Left renal pelvis (tissue), 4 donors: ENCODE measurements around the gene ZNF787. TPM values are rescaled to one million over a fixed set of nuclear protein-coding genes. Genes with fewer than 3 reads are reported as not detected.

ENCODE experiments used
- DNase-seq, 4 donors: peaks; one replicate each; pipeline ENCODE4 v3.0.0-alpha.2; 2013; ENCODE audit warnings: low read depth in 4 of 4, low spot score in 3 of 4
- polyA plus RNA-seq, 4 donors: library from polyadenylated mRNA; unstranded; fragments of 120-200 nt; gene quantifications; one replicate each; pipeline ENCODE4 v1.2.1, GENCODE V29; 2013; ENCODE audit not compliant: insufficient read length in 4 of 4

The ZNF787 gene
- polyA plus RNA-seq, 4 donors = 11.1 to 25.0 (median 13.3) TPM

DNA sequence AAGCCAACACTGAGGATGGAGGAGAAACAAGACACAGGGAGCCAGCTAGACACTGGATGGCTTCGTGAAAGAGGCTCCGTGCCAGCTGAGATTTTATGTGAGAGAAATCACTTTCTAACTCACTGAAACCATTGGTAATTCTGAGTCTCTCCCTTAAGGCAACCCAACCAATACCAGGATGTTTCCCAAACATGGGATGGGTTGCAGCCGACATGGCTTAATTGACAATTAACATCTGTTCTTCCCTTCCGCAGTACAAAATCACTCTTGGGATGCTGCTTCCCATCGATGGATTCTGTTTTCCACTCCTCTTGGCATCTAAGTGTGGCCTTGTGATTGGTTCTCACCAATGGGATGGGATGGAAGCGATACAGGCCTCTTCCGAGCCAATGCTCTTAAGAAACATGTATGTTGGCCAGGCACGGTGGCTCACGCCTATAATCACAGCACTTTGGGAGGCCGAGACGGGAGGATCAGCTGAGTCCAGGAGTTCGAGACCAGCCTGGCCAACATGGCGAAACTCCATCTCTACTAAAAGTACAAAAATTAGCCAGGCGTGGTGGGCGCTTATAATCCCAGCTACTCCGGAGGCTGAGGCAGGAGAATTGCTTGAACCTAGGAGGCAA is 2.3 kb upstream of the ZNF787 start:
- DNase-seq = no peak

DNA sequence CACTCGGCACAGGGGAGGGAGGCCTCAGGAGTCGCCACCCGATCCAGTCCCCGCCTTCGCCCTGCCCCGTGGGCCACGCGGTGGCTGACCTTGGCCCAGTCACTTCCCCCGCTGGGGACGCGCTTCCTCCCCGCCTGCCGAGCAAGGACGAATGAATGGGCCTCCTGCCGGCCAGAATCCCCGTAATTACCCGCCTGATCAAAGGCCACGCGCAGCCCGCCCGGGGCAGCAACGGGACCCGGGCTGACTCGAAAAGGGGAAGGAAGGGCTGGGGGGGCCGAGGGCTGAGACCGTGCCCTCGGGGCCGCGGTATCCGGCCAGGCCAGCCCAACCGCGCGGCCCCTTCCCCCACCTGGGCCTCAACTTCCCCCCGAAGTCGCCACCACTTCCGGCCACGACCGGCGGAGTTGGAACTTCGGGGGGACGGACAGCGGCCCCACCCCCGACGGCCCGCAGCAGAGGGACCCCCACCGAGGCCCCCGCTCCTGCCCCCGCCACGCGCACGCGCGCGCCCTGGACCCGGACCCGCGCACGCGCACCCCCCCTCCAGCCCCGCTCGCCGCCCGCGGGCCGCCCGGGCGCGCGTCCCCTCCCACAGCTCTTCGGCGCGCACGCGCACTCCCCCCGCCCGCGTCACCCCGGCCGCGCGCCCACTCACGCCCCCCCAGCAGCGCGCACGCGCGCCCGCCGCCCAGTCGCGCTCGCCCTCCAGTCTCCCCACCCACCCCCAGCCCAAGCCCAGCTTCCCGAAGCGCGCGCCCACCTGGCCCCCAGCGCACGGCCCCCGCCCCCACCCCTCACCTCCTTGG is 520 bp downstream of the ZNF787 start:
- no peak for DNase-seq

DNA sequence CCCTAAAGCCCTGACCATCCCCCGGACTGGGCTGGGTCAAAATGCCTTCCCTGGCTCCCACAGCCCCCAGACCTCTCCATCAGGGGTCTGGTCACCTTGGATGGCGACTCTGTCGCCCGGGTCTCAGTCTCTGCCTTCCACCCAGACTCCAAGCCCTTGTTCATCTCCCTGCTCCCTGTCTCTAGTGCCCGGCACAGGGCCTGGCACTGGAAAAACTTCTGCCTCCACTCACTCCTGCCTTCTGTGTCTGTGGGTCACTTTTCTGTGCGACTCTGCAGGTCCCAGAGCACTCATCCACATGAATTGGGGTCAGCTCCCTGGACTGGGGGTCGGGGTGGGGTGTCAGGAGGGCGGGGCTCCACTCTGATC is 1.1 kb downstream of the ZNF787 start:
- no peak for DNase-seq

DNA sequence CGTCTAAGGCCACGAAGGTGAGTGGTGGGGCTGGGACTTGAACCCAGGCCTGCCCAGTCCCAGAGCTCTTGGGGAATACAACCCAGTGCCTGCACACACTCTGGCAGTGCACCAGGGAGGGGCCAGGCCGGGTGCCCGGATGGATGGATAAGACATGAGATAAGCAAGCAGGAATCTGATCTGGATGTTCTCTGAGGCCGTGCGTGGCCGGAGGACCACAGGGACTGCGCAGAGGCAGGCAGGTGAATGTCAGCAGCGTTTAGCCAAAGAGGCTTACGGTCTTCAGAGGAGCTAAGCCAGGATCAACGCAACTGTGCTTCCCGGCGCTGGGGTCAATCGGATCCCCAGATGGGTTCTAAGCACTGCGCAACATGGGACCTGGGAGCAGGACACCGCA is 1.5 kb downstream of the ZNF787 start:
- DNase-seq = no peak

DNA sequence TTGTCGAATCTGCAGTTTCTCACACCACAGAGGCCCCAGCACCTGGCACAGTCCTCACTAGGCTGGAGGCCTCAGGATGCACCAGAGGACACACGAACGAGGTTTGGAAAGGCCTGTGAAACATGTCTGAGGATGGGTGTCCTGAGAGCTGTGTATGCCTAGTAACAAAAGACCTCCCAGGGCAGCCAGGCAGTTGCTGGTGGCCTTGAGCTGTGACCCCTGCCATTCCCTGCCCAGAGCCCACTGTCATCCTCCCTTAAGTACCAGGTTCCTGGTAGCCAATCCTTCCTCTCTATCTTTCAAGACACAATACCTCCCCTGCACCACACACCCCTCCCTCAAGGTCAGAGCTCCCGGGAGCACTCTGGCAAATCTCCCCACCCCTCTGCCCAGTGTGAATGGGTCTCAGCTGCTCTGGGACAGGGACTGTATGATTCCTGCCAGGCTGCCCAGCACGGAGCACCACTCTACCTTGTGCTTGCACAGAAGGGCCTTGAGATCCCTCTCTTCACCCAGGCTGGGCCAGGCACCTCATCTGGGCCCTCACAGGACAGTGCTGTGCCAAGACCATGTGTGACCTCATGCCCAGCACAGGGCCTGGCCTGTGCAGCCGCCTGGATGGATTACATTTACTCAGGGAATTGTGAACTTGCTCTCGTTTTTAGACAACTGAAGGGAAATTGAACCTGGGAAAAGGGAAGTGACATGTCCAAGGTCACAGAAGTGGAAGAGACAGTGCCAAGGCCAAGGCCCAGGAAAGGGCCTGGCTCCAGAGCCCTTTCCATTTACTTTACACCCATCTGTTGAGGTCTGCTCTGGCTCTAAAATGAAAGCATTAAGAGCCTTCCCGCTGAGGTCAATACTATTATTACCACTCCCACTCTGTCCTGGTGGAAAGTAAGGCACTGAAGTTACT is 2.2 kb downstream of the ZNF787 start:
- no peak for DNase-seq

DNA sequence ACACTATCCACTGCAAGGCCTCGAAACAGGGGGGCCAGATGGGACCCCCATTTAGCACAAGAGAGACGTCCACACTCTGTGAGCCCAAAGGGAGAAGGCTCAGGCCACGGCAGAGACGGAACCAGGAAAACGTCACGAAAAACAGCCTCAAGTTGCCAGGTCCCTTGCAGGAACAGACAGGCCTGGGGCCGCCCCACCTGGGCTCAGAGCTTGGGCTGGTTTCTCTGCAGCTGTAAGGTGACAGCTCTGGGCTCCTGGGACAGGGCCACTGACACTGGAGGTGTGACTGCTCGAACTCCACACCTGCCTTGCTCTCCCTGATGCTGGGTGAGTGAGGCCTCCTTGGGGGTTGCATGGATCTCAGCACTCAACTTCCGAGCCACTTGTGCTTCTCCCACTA is 3.2 kb downstream of the ZNF787 start:
- DNase-seq = no peak

DNA sequence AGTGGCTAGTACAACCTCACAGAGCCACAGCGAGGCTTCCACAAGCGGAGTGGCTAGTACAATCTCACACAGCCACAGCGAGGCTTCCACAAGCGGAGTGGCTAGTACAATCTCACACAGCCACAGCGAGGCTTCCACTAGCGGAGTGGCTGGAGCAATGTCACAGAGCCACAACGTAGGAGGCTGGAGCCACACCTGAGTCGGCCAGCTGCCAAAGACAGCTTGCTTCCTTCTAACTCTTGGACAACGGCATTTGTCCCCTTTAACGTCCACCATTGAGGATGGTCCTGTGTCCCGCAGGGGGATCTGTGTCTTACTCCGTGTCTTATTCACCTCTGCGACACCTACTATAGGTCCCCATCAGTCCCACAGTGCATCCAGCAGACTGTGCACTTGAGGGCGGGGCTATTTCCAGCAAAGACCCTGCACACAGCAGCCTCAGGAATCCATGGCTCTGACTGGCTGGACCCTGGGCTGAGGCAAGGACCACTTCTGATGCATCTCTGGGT is 3.7 kb downstream of the ZNF787 start:
- DNase-seq = no peak

DNA sequence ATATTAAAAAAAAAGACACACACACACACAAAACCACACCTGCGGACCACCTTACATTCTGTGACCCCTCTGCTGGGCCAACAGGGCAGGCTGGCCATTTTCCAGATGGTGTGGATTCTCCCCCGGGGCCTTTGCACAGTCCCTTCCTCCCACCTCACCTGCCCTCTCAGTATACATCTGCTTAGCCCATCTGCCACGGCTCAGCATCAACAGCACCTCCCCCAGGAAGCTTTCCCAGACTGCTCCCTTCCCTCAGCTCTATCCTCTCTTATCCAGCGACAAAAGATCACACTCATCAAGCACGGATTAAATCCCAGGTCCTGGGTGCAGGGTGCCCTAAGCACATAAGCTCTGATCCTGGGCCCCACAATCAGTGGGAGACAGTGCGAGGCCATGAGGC is 4.5 kb downstream of the ZNF787 start:
- no peak for DNase-seq

DNA sequence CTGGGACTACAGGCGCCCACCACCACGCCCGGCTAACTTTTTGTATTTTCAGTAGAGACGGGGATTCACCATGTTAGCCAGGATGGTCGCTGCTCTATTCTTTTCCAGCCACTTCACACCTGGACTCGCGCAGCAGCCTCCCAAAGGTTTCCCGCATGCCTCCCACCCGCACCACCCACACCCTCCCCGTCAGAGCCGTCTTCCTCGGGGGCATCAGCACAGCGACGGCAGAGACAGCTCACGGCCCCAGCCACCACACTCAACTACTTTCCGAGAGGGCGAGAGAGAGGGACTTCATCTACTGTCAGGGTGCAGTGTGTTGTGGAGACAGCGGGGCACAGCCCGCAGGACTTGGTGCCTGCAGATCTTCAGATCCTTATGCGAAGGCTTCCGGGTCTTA is 5.6 kb downstream of the ZNF787 start:
- no peak for DNase-seq

DNA sequence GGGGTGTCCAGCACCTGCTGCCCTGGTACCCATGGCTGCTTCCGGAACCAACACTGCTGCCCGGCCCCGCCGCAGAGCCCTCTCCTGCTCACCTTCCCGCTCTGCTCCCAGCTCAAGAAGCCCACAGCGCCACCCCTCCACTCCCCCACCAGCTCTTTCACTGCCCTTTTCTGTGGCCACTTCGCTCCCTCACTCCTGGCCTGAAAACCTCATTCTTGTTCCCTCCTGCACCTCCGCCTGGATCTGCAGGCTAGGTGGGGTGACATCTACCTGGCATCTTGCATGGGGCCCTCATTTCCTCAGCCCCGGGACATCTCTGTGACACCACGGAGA is 6.4 kb downstream of the ZNF787 start:
- DNase-seq = no peak

DNA sequence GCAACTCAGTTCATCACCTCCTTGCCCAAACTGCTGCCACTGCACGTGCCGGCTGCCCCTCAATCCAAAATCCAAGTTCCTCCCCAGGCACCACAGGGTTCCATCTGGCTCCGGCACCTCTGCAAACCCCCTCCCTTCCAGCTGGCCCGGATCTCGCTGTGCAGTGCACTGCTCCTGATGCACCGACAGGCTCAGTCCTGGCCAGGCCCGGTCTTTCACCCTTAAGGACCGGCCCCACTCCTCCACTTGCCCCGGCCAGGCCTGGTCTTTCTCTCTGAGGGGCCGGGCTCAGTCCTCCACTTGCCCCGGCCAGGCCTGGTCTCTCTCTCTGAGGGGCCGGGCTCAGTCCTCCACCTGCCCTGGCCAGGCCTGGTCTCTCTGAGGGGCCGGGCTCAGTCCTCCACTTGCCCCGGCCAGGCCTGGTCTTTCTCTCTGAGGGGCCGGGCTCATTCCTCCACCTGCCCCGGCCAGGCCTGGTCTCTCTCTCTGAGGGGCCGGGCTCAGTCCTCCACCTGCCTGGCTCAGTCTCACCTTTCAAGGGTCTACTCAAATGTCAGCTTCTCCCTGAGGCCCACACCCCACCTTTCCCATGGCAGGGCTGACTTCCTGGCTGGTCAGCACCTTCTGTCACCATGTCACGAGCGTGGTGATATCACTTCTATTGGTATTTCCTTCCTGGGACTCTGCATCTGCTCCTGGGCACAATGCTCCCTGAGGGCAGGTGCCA is 6.9 kb downstream of the ZNF787 start:
- no peak for DNase-seq

DNA sequence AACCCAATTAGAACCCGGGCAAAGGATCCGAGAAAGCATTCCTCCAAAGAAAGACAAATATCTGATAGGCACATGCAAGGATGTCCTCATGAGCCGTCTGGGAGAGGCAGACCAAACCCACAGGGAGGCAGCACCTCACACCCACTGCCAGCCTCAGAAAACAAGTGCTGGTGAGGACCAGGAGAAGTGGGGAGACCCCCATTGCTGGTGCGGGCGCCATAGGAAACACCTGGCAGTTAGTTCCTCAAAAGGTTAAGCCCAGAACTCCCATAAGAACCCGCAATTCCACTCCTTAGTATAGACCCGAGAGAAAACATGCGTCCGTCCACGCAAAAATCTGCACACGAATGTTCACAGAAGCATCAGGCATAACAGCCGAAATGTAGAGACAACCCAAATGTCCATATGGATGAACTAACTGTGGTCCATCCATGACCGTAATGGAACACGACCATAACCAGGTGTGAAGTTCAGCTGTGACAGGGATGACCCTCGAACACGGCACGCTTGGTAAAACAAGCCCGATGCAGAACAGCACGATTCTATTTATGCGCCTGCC is 7.9 kb downstream of the ZNF787 start:
- DNase-seq = no peak

DNA sequence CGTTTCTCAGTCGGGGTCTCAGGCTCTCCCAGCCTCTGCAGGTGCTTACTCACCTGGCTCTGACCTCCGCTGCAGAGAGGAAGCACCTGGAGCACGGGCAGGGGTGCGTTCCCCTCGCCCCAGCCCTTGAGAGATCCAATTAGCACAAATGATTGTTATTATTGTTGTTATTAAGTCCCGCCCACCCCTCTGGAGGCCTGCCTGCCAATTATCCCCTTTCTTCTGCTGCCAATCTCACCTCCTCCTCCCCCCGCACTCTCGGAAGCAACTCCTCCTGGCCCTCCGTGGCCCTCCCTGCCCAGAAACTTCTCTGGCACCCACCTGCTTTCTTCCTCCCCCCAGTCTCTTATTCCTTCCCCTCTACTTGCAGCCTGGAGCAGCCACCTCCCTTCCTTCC is 8.8 kb downstream of the ZNF787 start:
- DNase-seq = no peak

DNA sequence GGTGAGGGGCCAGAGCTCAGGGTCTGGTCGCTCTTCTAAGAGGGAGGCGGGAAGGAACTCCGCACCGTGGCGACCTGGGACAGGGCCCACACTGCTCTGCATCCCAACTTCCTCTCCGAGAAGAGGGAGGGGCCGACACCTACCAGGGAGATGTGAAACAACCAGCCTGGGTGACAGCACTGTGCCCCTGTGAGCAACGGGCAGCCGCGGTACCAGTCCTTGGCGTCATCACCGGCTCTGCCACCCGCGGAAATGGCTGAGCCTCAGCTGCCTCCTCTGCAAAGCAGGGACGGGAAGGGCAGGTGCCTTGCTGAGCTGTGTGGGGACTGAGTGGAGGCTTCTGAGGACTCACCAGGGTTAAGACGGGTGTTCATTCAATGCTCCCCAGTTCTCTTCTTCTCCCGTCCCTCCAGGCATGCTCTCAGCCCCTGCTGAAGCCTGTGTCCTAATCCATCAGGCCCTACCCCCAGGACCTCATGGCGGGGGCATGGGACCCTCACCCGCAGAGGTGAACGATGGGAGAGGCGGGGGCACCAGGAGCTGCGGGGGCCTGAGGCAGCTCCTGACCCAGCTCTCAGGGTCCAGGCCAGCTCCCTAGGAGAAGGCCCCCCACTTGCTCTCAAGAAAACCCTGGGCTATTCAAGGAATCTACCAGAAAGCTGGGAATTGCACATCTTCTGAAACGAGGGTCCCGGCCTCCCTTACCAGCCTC is 9.3 kb downstream of the ZNF787 start:
- DNase-seq = no peak

DNA sequence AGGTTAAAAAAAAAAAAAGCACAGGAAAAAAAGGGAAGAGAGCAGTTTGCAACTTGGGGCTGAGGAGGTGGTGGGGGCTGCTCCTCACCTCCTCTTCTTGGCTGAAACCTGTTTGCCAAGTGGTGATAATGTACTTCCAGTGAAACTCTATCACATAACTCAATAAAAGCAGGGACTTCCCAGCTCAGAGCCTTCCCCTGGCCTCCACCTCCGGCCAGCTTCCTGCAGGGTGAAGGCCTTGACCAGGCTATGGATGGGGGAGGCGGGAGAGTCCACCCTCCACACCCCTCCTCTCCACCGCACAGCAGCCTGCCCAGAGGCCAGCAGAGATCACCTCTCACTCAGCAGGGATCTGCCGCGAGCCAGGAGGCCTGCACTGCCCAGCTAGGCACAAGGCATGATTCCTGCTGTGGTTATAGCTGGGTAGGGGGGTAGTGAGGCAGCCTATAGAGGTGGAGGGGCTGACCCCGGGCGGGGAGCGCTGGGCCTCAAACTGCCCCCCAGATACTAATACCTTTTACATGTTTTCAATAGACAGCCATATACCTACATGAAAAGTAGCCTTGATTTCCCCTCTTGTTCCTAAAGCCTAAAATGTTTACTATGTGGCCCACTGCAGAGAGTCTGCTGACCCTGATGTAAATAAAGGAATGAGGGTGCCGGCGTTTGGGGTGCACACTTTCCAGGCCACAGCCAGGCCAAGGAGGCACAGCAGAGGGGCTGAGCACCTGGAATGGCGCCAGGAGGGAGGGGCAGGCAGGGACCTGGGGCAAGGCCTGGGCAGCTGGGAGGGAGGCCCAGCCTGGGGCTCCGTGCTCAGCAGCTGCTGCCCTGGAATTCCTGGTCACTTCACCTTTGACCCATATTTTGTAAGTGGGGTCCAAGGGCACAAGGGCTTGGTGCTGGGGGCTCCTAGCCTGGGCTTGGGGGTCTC is 10.3 kb downstream of the ZNF787 start:
- DNase-seq = no peak

DNA sequence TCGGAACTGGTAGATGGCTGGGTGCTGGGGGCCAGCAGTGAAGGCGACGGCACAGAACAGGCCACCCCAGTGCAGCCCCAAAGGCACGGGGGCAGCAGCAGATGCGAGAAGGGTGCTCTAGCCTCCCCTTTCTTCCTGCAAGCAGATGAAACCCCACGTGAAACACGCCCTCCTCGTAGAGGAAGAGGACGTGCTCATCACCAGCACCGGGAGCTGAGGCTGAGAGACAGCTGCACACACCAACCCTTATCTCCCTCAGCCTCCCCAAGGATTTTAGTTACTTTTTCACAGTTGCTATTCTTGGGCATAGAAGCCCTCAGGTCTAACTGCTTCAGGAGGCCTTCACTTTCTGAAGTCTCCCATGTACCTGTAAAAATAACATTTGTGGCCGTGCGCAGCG is 11.9 kb downstream of the ZNF787 start:
- no peak for DNase-seq

DNA sequence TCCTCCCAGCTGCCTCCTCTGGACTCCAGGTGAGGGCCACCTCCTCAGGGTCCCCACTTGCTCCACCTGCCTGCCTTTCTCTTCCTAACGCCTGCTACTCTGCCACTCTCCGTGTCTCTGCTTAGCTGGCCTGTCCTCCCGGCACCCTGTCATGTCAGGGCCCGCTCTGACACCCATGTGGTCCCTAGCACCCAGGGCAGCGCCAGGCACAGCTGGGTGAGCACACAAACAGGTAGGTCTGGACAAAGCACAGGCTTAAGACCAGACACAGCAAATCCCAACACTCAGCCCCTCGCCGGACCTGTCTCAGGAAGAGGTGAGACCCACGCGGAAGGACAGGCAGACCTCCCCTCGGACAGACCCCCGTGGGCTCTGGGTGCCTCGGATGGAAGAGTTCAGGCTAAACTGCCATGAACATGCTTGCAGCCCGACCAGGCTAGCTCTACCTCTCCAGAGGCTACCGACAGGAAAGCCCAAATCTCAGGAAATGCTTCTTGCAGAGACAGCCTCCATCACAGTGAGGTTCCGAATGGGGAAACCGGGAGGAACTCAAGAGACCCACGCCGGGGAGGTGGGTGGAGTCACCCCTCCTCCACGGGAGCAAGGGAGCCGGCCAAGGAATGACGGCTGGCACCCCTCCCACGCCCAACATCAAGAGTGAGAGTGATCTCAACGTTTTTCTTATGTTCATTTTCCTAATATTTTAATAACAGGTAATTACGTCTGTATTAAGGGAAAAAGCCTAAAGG is 12.5 kb downstream of the ZNF787 start:
- no peak for DNase-seq
